ENCODE measurements around the gene SKA1. TPM values are rescaled to one million over a fixed set of nuclear protein-coding genes. Genes with fewer than 3 reads are reported as not detected.
"Not testable (repeated sequence)": the region's sequence is repeated elsewhere in the genome, so short reads cannot be mapped to it uniquely, and the experiment has no call there.

SKA1 gene
- polyA plus RNA-seq, 1 donor from 2014 or later, result 0.97 TPM

DNA sequence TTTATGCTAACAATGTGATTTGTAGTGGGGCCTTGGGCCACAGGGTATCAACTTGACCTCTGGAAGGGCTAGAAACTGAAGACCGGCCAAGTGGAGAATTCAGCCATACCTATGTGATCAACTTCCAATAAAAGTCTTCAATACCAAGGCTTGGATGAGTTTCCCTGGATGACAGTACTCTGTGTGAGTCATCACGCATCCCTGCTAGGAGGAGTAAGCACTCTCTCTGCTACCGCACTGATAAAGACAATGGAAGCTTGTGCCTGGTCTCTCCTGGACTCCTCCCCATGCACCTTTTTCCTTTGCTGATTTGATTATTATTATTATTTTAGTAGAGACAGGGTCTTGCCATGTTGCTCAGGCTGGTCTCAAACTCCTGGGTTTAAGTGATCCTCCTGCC, 58.1 kb downstream of the SKA1 start:
- H3K79me2 ChIP-seq (replicated peaks; ENCODE audit: insufficient read depth, low read length), result no peaks in the 10 kb centered on the region
- no peak overlapping the region for H3K4me2 ChIP-seq (ENCODE audit: low read length)
- TF ChIP-seq MXI1 (conservative IDR thresholded peaks at IDR 0.05; ENCODE audit: poor library complexity, severe bottlenecking), result no peak
- TF ChIP-seq RAD21 (conservative IDR thresholded peaks at IDR 0.05), result no peak
- no peak for TF ChIP-seq POLR2AphosphoS5 (IDR thresholded peaks at IDR 0.05)
- TF ChIP-seq TAF1 (IDR thresholded peaks at IDR 0.05; ENCODE audit: low read depth), result no peak
- TF ChIP-seq EP300 (conservative IDR thresholded peaks at IDR 0.05; ENCODE audit: poor library complexity, severe bottlenecking), result no peak
- no peak for TF ChIP-seq SMC3 (conservative IDR thresholded peaks at IDR 0.05; ENCODE audit: poor library complexity)
- no peak for TF ChIP-seq EZH2 (IDR thresholded peaks at IDR 0.05; ENCODE audit: borderline replicate concordance, insufficient read depth, low read length, poor library complexity, severe bottlenecking)
- TF ChIP-seq, protein P1, sequence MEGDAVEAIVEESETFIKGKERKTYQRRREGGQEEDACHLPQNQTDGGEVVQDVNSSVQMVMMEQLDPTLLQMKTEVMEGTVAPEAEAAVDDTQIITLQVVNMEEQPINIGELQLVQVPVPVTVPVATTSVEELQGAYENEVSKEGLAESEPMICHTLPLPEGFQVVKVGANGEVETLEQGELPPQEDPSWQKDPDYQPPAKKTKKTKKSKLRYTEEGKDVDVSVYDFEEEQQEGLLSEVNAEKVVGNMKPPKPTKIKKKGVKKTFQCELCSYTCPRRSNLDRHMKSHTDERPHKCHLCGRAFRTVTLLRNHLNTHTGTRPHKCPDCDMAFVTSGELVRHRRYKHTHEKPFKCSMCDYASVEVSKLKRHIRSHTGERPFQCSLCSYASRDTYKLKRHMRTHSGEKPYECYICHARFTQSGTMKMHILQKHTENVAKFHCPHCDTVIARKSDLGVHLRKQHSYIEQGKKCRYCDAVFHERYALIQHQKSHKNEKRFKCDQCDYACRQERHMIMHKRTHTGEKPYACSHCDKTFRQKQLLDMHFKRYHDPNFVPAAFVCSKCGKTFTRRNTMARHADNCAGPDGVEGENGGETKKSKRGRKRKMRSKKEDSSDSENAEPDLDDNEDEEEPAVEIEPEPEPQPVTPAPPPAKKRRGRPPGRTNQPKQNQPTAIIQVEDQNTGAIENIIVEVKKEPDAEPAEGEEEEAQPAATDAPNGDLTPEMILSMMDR (IDR thresholded peaks at IDR 0.05; ENCODE audit: poor library complexity, severe bottlenecking), result no peak
- TF ChIP-seq, protein P2, sequence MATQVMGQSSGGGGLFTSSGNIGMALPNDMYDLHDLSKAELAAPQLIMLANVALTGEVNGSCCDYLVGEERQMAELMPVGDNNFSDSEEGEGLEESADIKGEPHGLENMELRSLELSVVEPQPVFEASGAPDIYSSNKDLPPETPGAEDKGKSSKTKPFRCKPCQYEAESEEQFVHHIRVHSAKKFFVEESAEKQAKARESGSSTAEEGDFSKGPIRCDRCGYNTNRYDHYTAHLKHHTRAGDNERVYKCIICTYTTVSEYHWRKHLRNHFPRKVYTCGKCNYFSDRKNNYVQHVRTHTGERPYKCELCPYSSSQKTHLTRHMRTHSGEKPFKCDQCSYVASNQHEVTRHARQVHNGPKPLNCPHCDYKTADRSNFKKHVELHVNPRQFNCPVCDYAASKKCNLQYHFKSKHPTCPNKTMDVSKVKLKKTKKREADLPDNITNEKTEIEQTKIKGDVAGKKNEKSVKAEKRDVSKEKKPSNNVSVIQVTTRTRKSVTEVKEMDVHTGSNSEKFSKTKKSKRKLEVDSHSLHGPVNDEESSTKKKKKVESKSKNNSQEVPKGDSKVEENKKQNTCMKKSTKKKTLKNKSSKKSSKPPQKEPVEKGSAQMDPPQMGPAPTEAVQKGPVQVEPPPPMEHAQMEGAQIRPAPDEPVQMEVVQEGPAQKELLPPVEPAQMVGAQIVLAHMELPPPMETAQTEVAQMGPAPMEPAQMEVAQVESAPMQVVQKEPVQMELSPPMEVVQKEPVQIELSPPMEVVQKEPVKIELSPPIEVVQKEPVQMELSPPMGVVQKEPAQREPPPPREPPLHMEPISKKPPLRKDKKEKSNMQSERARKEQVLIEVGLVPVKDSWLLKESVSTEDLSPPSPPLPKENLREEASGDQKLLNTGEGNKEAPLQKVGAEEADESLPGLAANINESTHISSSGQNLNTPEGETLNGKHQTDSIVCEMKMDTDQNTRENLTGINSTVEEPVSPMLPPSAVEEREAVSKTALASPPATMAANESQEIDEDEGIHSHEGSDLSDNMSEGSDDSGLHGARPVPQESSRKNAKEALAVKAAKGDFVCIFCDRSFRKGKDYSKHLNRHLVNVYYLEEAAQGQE (IDR thresholded peaks at IDR 0.05; ENCODE audit: borderline replicate concordance), result no peak
- H2AFZ ChIP-seq (ENCODE audit: low read depth, low read length), result no peak overlapping the region
- no peaks in the 10 kb centered on the region for H3K9me2 ChIP-seq (ENCODE audit: insufficient read depth, low read length)
- H3K9me3 ChIP-seq (ENCODE audit: low read length), result no peaks in the 10 kb centered on the region
- H3F3A ChIP-seq (ENCODE audit: insufficient read depth, low read length, poor library complexity, severe bottlenecking), result no peaks in the 10 kb centered on the region
- no peak overlapping the region for H3K9ac ChIP-seq (ENCODE audit: low read length)
- no peak overlapping the region for H3K27ac ChIP-seq (ENCODE audit: low read length)
- no peaks in the 10 kb centered on the region for H3K36me3 ChIP-seq (ENCODE audit: insufficient read depth, low read length)
- no peaks in the 10 kb centered on the region for H4K20me1 ChIP-seq (ENCODE audit: insufficient read depth)
- H3K4me3 ChIP-seq (ENCODE audit: low read length), result no peak overlapping the region
- no peaks in the 10 kb centered on the region for H3K27me3 ChIP-seq (ENCODE audit: insufficient read depth, low read depth, low read length)

DNA sequence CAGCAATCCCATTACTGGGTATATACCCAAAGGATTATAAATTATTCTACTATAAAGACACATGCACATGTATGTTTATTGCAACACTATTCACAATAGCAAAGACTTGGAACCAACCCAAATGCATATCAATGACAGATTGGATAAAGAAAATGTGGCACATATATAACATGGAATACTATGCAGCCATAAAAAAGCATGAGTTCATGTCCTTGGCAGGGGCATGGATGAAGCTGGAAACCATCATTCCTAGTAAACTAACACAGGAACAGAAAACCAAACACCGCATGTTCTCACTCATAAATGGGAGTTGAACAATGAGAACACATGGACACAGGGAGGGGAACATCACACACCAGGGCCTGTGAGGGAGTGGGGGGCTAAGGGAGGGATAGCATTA, 61.9 kb downstream of the SKA1 start:
- H3K4me2 ChIP-seq (ENCODE audit: low read length); H3K9ac ChIP-seq (ENCODE audit: low read length); H3K4me3 ChIP-seq (ENCODE audit: low read length); H3K27me3 ChIP-seq (ENCODE audit: insufficient read depth, low read depth, low read length); H4K20me1 ChIP-seq (ENCODE audit: insufficient read depth); H3K79me2 ChIP-seq (replicated peaks; ENCODE audit: insufficient read depth, low read length); H3K36me3 ChIP-seq (ENCODE audit: insufficient read depth, low read length); H3K9me3 ChIP-seq (ENCODE audit: low read length); H3F3A ChIP-seq (ENCODE audit: insufficient read depth, low read length, poor library complexity, severe bottlenecking); H3K27ac ChIP-seq (ENCODE audit: low read length); H2AFZ ChIP-seq (ENCODE audit: low read depth, low read length); H3K9me2 ChIP-seq (ENCODE audit: insufficient read depth, low read length): not testable (repeated sequence)

DNA sequence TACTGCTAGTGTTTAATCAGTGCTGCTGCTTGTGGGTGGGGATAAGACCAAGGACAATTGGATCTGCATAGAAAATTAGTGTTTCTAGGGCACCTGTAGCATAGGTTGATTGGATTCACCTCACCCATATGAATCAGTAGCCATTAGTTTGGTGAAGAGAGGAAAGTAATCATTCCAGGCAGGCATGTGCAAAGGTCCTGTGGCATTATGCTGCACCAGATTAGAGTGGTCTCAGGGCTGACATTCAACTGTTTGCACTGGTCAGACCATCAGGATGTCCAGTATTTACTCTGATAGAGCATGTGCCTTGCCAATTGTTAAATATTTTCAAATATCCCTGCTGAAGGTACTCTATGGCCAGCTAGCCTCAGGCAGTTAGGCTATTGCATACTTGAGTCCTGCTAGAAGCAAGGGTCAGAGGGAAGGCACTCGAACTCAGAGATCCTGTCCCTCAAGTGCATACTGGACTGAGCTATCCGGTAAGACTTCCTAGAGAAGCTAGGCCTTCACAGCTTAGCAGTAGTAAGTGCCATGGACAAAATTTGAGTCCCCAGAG, 64.7 kb downstream of the SKA1 start:
- no peaks in the 10 kb centered on the region for H3K9me3 ChIP-seq (ENCODE audit: low read length)
- no peak overlapping the region for H3K9ac ChIP-seq (ENCODE audit: low read length)
- H3K79me2 ChIP-seq (replicated peaks; ENCODE audit: insufficient read depth, low read length), result no peaks in the 10 kb centered on the region
- H3K27ac ChIP-seq (ENCODE audit: low read length), result no peak overlapping the region
- H3K4me2 ChIP-seq (ENCODE audit: low read length), result no peak overlapping the region
- H2AFZ ChIP-seq (ENCODE audit: low read depth, low read length), result no peak overlapping the region
- H3F3A ChIP-seq (ENCODE audit: insufficient read depth, low read length, poor library complexity, severe bottlenecking), result no peaks in the 10 kb centered on the region
- H3K4me3 ChIP-seq (ENCODE audit: low read length), result no peak overlapping the region
- no peaks in the 10 kb centered on the region for H3K27me3 ChIP-seq (ENCODE audit: insufficient read depth, low read depth, low read length)
- no peaks in the 10 kb centered on the region for H3K36me3 ChIP-seq (ENCODE audit: insufficient read depth, low read length)
- no peaks in the 10 kb centered on the region for H3K9me2 ChIP-seq (ENCODE audit: insufficient read depth, low read length)
- TF ChIP-seq MXI1 (conservative IDR thresholded peaks at IDR 0.05; ENCODE audit: poor library complexity, severe bottlenecking), result no peak
- TF ChIP-seq, protein P2 (IDR thresholded peaks at IDR 0.05; ENCODE audit: borderline replicate concordance), result no peak
- TF ChIP-seq EZH2 (IDR thresholded peaks at IDR 0.05; ENCODE audit: borderline replicate concordance, insufficient read depth, low read length, poor library complexity, severe bottlenecking), result no peak
- TF ChIP-seq SMC3 (conservative IDR thresholded peaks at IDR 0.05; ENCODE audit: poor library complexity), result no peak
- TF ChIP-seq TAF1 (IDR thresholded peaks at IDR 0.05; ENCODE audit: low read depth), result no peak
- TF ChIP-seq, protein P1 (IDR thresholded peaks at IDR 0.05; ENCODE audit: poor library complexity, severe bottlenecking), result no peak
- no peak for TF ChIP-seq EP300 (conservative IDR thresholded peaks at IDR 0.05; ENCODE audit: poor library complexity, severe bottlenecking)
- TF ChIP-seq POLR2AphosphoS5 (IDR thresholded peaks at IDR 0.05), result no peak
- TF ChIP-seq RAD21 (conservative IDR thresholded peaks at IDR 0.05), result no peak
- H4K20me1 ChIP-seq (ENCODE audit: insufficient read depth), result no peaks in the 10 kb centered on the region

All from neural cell (in vitro differentiated cells).